ENCODE results near the gene PLCB1.

DNA sequence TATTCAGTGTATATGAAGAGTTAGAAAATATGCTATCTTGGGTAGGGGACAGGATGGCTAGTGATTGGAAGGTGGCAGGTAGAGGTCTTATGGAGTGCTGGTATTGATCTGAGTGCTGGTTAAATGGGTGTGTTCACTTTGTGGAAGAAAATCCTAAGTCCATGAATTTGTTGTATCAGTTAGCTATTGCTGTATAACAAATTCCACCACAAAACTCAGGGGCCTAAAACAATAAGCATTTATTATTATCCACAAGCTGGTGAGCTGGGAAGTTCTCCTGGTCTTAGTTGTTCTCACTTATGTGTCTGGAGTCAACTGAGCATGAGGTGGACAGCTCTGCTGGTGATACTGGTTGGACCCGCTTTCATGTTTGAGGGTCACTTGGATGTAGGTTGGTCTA is 724.6 kb downstream of the PLCB1 start:
- TF ChIP-seq POLR2A (IDR thresholded peaks at IDR 0.05): no peak
- TF ChIP-seq, protein P1, sequence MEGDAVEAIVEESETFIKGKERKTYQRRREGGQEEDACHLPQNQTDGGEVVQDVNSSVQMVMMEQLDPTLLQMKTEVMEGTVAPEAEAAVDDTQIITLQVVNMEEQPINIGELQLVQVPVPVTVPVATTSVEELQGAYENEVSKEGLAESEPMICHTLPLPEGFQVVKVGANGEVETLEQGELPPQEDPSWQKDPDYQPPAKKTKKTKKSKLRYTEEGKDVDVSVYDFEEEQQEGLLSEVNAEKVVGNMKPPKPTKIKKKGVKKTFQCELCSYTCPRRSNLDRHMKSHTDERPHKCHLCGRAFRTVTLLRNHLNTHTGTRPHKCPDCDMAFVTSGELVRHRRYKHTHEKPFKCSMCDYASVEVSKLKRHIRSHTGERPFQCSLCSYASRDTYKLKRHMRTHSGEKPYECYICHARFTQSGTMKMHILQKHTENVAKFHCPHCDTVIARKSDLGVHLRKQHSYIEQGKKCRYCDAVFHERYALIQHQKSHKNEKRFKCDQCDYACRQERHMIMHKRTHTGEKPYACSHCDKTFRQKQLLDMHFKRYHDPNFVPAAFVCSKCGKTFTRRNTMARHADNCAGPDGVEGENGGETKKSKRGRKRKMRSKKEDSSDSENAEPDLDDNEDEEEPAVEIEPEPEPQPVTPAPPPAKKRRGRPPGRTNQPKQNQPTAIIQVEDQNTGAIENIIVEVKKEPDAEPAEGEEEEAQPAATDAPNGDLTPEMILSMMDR (IDR thresholded peaks at IDR 0.05): no peak

All from uterus (tissue), 2 donors.